Hepatocyte (in vitro differentiated cells): ENCODE measurements around the gene USP48. TPM values are rescaled to one million over a fixed set of nuclear protein-coding genes. Genes with fewer than 3 reads are reported as not detected.

Experiments used
- DNase-seq: peaks from one replicate; pipeline ENCODE4 v3.0.0-alpha.2; 2016; ENCODE audit warnings: low spot score
- H2AFZ ChIP-seq: fragments of 200-600 bp; sonication (generic); 2 replicates; pipeline ENCODE4 v1.6.0; 2016; ENCODE audit warnings: antibody characterized with exemption, mild to moderate bottlenecking
- H3K27ac ChIP-seq: fragments of 200-600 bp; sonication (generic); 2 replicates; pipeline ENCODE4 v1.5.1; 2016; ENCODE audit warnings: mild to moderate bottlenecking
- H3K27me3 ChIP-seq: fragments of 200-600 bp; sonication (generic); 2 replicates; pipeline ENCODE4 v1.6.1; 2016
- H3K36me3 ChIP-seq: fragments of 200-600 bp; sonication (generic); replicated peaks from 2 replicates; pipeline ENCODE4 v1.5.1; 2016; ENCODE audit warnings: low read depth; ENCODE audit not compliant: insufficient read depth
- H3K4me1 ChIP-seq: fragments of 200-600 bp; sonication (generic); 2 replicates; pipeline ENCODE4 v1.5.1; 2016; ENCODE audit warnings: mild to moderate bottlenecking, moderate library complexity; ENCODE audit not compliant: insufficient read depth
- H3K4me2 ChIP-seq: fragments of 200-600 bp; sonication (generic); 2 replicates; pipeline ENCODE4 v1.6.0; 2016
- H3K4me3 ChIP-seq: fragments of 200-600 bp; sonication (generic); 2 replicates; pipeline ENCODE4 v1.5.1; 2016; ENCODE audit warnings: mild to moderate bottlenecking
- H3K79me2 ChIP-seq: fragments of 200-600 bp; sonication (generic); 2 replicates; pipeline ENCODE4 v1.6.0; 2017; ENCODE audit warnings: mild to moderate bottlenecking
- H3K9me2 ChIP-seq: fragments of 200-600 bp; sonication (generic); replicated peaks from 2 replicates; pipeline ENCODE4 v1.6.0; 2017; ENCODE audit warnings: mild to moderate bottlenecking; ENCODE audit not compliant: insufficient read depth
- H3K9me3 ChIP-seq: fragments of 200-600 bp; sonication (generic); 2 replicates; pipeline ENCODE4 v1.5.1; 2016; ENCODE audit warnings: low read depth, mild to moderate bottlenecking
- H4K20me1 ChIP-seq: fragments of 200-600 bp; sonication (generic); 2 replicates; pipeline ENCODE4 v1.6.0; 2016; ENCODE audit warnings: mild to moderate bottlenecking; ENCODE audit not compliant: insufficient read depth, poor library complexity, severe bottlenecking
- EZH2 ChIP-seq: fragments of 200-600 bp; sonication (generic); IDR thresholded peaks from 2 replicates; pipeline ENCODE4 v1.6.1; 2016; ENCODE audit warnings: antibody characterized with exemption, mild to moderate bottlenecking, borderline replicate concordance
- EZH2phosphoT487 ChIP-seq: fragments of 200-600 bp; sonication (generic); IDR thresholded peaks from one replicate; pipeline ENCODE4 v1.6.1; 2018; ENCODE audit warnings: antibody characterized with exemption, mild to moderate bottlenecking, low read depth, moderate library complexity; ENCODE audit not compliant: unreplicated experiment, severe bottlenecking
- WGBS: methylation state at CpG from one replicate; pipeline ENCODE4 v1.1.6; 2016; ENCODE audit warnings: low lambda C conversion rate; ENCODE audit errors: missing lambda C conversion rate; 5-methylcytosine and 5-hydroxymethylcytosine counted together
- polyA plus RNA-seq: library from polyadenylated mRNA; unstranded; fragments of >200 nt; fragmentation: Nextera tagmentation; extraction: Ambion mirVana; gene quantifications from 2 replicates; pipeline ENCODE4 v1.2.1, GENCODE V29; 2016
- total RNA-seq: library from RNA; depleted of rRNA; stranded (reverse); fragments of >200 nt; gene quantifications from 2 replicates; pipeline ENCODE4 v1.2.3, GENCODE V29; 2014
- TF ChIP-seq, protein P1 (sequence below): fragments of 200-600 bp; sonication (generic); IDR thresholded peaks from 2 replicates; pipeline ENCODE4 v1.5.1; 2016; ENCODE audit warnings: antibody characterized with exemption, mild to moderate bottlenecking; ENCODE audit not compliant: poor library complexity

USP48 gene
- total and polyA plus RNA-seq, 2 experiments from 2014 or later: 38.9 to 39.5 TPM

DNA sequence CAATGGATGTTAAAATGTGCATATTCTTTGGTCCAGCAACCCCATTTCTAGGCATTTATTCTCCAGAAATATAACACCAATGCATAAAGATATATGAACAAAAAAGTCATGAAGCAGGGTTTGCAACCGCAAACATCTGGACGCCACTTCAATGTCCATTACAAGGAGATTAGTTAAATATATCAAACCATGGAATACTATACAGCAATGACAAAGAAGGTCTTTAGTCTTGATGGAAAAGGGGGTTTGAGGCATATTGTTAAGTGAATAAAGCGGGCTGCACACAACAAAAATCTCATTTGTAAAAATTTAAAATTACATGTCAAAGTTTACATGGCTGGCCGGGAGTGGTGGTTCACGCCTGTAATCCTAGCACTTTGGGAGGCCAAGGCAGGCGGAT lies 145.4 kb downstream of the USP48 start:
- Histone ChIP-seq H3K9me2 (no peaks in the 10 kb centered on the region), H3K4me1 (peaks cover 8% of the 10 kb centered on the region), H3K27me3 (no peaks in the 10 kb centered on the region), H3K27ac (no peak overlapping the region), H3K4me2 (no peak overlapping the region), H3K79me2 (no peaks in the 10 kb centered on the region), H4K20me1 (no peaks in the 10 kb centered on the region), H2AFZ (no peak overlapping the region), H3K9me3 (no peaks in the 10 kb centered on the region), H3K36me3 (no peaks in the 10 kb centered on the region), H3K4me3 (no peak overlapping the region)
- no peak for DNase-seq
- 98% methylated on average over 6 of the region's 6 CpGs for WGBS
- TF ChIP-seq EZH2 (no peak), EZH2phosphoT487 (no peak)
- TF ChIP-seq, protein P1, sequence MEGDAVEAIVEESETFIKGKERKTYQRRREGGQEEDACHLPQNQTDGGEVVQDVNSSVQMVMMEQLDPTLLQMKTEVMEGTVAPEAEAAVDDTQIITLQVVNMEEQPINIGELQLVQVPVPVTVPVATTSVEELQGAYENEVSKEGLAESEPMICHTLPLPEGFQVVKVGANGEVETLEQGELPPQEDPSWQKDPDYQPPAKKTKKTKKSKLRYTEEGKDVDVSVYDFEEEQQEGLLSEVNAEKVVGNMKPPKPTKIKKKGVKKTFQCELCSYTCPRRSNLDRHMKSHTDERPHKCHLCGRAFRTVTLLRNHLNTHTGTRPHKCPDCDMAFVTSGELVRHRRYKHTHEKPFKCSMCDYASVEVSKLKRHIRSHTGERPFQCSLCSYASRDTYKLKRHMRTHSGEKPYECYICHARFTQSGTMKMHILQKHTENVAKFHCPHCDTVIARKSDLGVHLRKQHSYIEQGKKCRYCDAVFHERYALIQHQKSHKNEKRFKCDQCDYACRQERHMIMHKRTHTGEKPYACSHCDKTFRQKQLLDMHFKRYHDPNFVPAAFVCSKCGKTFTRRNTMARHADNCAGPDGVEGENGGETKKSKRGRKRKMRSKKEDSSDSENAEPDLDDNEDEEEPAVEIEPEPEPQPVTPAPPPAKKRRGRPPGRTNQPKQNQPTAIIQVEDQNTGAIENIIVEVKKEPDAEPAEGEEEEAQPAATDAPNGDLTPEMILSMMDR: no peak

DNA sequence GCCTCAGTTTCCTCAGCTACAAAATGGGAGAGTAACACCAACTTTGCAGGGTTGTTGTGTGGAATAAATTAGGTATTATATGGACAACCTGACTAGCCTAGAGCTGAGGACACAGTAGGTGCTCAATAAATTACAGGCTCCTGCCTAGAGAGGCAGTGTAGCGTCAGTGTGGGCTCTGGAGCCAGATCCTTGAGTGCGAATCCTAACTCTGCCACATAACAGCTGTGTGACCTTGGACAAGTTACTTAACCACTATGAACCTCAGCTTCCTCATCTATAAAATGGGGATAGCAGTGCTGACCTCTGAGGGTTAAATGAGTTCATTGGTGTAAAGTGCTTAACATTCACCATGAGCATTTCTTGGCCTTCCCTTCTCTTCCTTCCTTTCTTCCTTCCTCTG lies 146.9 kb downstream of the USP48 start:
- Histone ChIP-seq H3K9me2 (no peaks in the 10 kb centered on the region), H3K4me2 (no peak overlapping the region), H3K27me3 (no peaks in the 10 kb centered on the region), H3K27ac (no peak overlapping the region), H3K9me3 (no peaks in the 10 kb centered on the region), H2AFZ (no peak overlapping the region), H3K4me1 (peaks cover 16% of the 10 kb centered on the region), H3K36me3 (no peaks in the 10 kb centered on the region), H4K20me1 (no peaks in the 10 kb centered on the region), H3K4me3 (no peak overlapping the region), H3K79me2 (no peaks in the 10 kb centered on the region)
- 100% methylated on average over 2 of the region's 2 CpGs for WGBS
- TF ChIP-seq EZH2: no peak
- TF ChIP-seq, protein P1: no peak
- no peak for TF ChIP-seq EZH2phosphoT487
- DNase-seq: no peak

DNA sequence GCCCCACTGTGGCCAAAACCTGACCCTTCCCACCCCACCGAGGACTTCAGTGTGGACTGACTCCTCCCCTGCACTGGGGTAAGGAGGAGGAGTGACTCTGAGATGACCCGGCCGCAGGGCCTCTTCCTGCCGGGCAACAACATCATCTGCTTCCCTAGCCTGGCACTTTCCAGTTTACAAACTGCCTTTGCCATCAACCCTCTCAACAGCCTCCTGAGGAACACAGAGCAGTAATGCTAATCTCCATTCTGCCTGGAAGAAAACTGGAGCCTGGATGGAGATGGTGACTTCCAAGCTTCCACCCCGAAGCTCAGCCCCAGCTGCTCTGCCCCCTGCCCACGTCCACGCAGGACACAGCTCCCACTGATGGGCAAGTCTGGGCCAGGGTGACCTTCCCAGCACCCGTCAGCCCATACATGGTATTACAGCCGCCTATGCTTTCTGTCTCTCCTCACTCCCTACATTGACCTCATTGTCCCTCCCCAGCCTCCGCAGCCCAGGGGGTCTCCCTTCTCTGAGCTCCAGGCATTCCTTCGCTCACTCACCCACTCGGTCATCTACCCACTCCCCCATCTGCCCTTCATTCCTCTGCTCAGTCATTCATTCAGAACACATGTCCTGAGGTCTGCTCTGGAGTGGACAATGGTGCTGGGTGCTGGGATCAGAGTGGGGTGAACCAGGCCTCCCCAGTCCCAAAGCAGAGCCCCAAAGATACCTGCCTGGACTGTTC lies 148.0 kb downstream of the USP48 start:
- H3K79me2 ChIP-seq: no peaks in the 10 kb centered on the region
- no peaks in the 10 kb centered on the region for H3K9me2 ChIP-seq
- H3K36me3 ChIP-seq: no peaks in the 10 kb centered on the region
- no peak overlapping the region for H3K27ac ChIP-seq
- peaks cover 19% of the 10 kb centered on the region for H3K4me1 ChIP-seq
- no peaks in the 10 kb centered on the region for H3K9me3 ChIP-seq
- H3K27me3 ChIP-seq: no peaks in the 10 kb centered on the region
- H3K4me3 ChIP-seq: no peak overlapping the region
- TF ChIP-seq, protein P1: no peak
- no peak for TF ChIP-seq EZH2
- TF ChIP-seq EZH2phosphoT487: no peak
- no peak for DNase-seq
- H2AFZ ChIP-seq: no peak overlapping the region
- no peaks in the 10 kb centered on the region for H4K20me1 ChIP-seq
- 80% methylated on average over 12 of the region's 12 CpGs for WGBS
- no peak overlapping the region for H3K4me2 ChIP-seq
